GM23338 (cell line): ENCODE measurements around the gene LAMA4. TPM values are rescaled to one million over a fixed set of nuclear protein-coding genes. Genes with fewer than 3 reads are reported as not detected.

Experiments
- ETS1 ChIP-seq: IDR thresholded peaks from 2 replicates; pipeline ENCODE4 v1.6.1; 2016; ENCODE audit warnings: antibody characterized with exemption
- STAT1 ChIP-seq: IDR thresholded peaks from one replicate; pipeline ENCODE4 v1.6.1; 2016; ENCODE audit warnings: antibody characterized with exemption; ENCODE audit not compliant: unreplicated experiment
- ZNF114 ChIP-seq: fragments of 250-450 bp; sonication (Bioruptor Pico); IDR thresholded peaks from 2 replicates; pipeline ENCODE4 v1.5.0; 2020; ENCODE audit warnings: mild to moderate bottlenecking, moderate library complexity
- ZNF462 ChIP-seq: fragments of 250-450 bp; sonication (Bioruptor Pico); IDR thresholded peaks from 2 replicates; pipeline ENCODE4 v1.5.0; 2020; ENCODE audit warnings: mild to moderate bottlenecking, moderate library complexity
- polyA plus RNA-seq: library from polyadenylated mRNA; unstranded; fragments of >200 nt; fragmentation: Nextera tagmentation; extraction: Ambion mirVana; gene quantifications from 2 replicates; pipeline ENCODE4 v1.2.1, GENCODE V29; 2016
- total RNA-seq: library from RNA; depleted of rRNA; stranded (reverse); fragments of >200 nt; shearing (Covaris generic); gene quantifications from 2 replicates; pipeline ENCODE4 v1.2.3, GENCODE V29; 2014
- TF ChIP-seq, protein P1 (sequence below): IDR thresholded peaks from one replicate; pipeline ENCODE4 v1.6.1; 2018; ENCODE audit warnings: antibody characterized with exemption; ENCODE audit not compliant: unreplicated experiment

The LAMA4 gene
- total and polyA plus RNA-seq, 2 experiments from 2014 or later = 1.7 to 2.8 TPM

- no peak for TF ChIP-seq ZNF462
- no peak for TF ChIP-seq ETS1
- TF ChIP-seq, protein P1, sequence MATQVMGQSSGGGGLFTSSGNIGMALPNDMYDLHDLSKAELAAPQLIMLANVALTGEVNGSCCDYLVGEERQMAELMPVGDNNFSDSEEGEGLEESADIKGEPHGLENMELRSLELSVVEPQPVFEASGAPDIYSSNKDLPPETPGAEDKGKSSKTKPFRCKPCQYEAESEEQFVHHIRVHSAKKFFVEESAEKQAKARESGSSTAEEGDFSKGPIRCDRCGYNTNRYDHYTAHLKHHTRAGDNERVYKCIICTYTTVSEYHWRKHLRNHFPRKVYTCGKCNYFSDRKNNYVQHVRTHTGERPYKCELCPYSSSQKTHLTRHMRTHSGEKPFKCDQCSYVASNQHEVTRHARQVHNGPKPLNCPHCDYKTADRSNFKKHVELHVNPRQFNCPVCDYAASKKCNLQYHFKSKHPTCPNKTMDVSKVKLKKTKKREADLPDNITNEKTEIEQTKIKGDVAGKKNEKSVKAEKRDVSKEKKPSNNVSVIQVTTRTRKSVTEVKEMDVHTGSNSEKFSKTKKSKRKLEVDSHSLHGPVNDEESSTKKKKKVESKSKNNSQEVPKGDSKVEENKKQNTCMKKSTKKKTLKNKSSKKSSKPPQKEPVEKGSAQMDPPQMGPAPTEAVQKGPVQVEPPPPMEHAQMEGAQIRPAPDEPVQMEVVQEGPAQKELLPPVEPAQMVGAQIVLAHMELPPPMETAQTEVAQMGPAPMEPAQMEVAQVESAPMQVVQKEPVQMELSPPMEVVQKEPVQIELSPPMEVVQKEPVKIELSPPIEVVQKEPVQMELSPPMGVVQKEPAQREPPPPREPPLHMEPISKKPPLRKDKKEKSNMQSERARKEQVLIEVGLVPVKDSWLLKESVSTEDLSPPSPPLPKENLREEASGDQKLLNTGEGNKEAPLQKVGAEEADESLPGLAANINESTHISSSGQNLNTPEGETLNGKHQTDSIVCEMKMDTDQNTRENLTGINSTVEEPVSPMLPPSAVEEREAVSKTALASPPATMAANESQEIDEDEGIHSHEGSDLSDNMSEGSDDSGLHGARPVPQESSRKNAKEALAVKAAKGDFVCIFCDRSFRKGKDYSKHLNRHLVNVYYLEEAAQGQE = no peak
- TF ChIP-seq STAT1 = no peak
- TF ChIP-seq ZNF114 (CRISPR knock-in tag) = no peak
Measured at GRCh38 chr6:112268019-112268418, 13.7 kb upstream of the LAMA4 start (continued).
